Immature natural killer cell (primary cell): Measurements from ENCODE around the gene RUVBL1. TPM values are rescaled to one million over a fixed set of nuclear protein-coding genes. Genes with fewer than 3 reads are reported as not detected.
A peak's percentile ranks its signal among the peaks of the same experiment; 100 is the strongest.
"Not testable (repeated sequence)": the region's sequence is repeated elsewhere in the genome, so short reads cannot be mapped to it uniquely, and the experiment has no call there.

ENCODE experiments used
- DNase-seq, 3 donors: peaks; one replicate each; pipeline ENCODE4 v3.0.0; 2022; ENCODE audit warnings: mixed read lengths in 1 of 3
- H3K27ac Mint-ChIP-seq, 6 donors: one replicate each; pipeline ENCODE4 v1.8.0; 2020; ENCODE audit warnings: mixed read lengths in 6 of 6, mild to moderate bottlenecking in 5 of 6, inconsistent platforms in 4 of 6, moderate library complexity in 3 of 6
- H3K27me3 Mint-ChIP-seq, 3 donors: one replicate each; pipeline ENCODE4 v1.8.0; 2020 to 2021; ENCODE audit warnings: low read depth in 3 of 3, mild to moderate bottlenecking in 3 of 3, mixed read lengths in 3 of 3, moderate library complexity in 3 of 3, inconsistent platforms in 1 of 3
- H3K36me3 Mint-ChIP-seq, 3 donors: one replicate each; pipeline ENCODE4 v1.8.0; 2020; ENCODE audit warnings: mixed read lengths in 3 of 3, inconsistent platforms in 2 of 3, mild to moderate bottlenecking in 2 of 3
- H3K4me1 Mint-ChIP-seq, 2 donors: one replicate each; pipeline ENCODE4 v1.8.0; 2020; ENCODE audit warnings: inconsistent platforms in 2 of 2, mild to moderate bottlenecking in 2 of 2, mixed read lengths in 2 of 2, moderate library complexity in 1 of 2
- H3K4me3 Mint-ChIP-seq, 5 donors: one replicate each; pipeline ENCODE4 v1.8.0; 2020; ENCODE audit warnings: mild to moderate bottlenecking in 5 of 5, mixed read lengths in 5 of 5, inconsistent platforms in 3 of 5, moderate library complexity in 3 of 5
- H3K9me3 Mint-ChIP-seq, 6 donors: one replicate each; pipeline ENCODE4 v1.8.0; 2020; ENCODE audit warnings: mild to moderate bottlenecking in 6 of 6, mixed read lengths in 6 of 6, inconsistent platforms in 4 of 6, moderate library complexity in 3 of 6
- polyA plus RNA-seq, 3 donors: library from polyadenylated mRNA; unstranded; fragments of 300-500 nt; fragmentation: Illumina TruSeq; gene quantifications; one replicate each; pipeline ENCODE4 v1.2.3, GENCODE V29; 2021

Gene RUVBL1
- 10 to 100 TPM; 34.8 to 45.3 (median 44.3) TPM for polyA plus RNA-seq

DNA sequence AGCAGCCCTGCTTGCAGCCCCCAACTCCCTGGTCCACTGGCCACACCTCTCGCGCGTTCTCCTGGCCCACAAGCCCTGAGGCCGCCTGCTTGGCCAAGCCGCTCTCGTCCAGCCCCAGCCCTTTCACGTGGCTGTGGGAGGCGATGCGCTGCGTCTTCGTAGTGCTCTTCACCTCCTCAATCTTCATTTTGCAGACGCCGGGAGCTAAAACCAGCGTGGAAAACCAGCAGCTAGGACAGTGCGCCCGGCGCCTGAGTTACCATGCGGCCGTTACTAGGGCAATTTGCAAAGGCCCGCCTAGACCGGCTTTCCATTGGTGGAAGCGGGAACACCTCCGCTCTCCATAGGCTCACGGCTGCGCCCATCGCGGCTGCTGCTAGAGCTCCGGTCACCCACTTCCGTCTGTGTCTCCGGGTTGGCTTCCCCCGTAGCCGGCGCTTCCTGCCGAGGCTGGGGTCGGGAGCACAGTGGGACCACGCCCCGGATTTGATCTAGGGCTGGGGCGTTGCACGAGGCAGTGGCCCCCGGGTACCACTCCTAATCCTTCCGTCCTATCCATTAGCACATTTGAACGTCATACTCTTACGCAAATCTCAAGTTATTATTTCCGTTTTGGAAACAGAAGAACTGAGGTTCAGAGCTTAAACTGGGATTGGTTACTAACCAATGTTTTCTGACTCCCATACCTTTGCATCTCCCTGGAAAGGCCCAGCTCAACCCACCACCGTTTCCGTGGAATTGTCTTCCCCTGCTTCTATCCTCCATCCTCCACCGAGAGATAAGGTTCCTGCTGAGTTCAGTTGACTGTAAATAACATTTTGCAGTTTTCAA, at the start of gene RUVBL1:
Gene RUVBL1 (minus strand): TSS at position 275 of the 831 bp plus-strand sequence. CDS start 88 bp downstream, at position 187.
- H3K27me3 Mint-ChIP-seq = peaks cover 3 to 8% (median 8%) of the 10 kb centered on the region in 3 donors
- peaks cover 1 to 6% (median 3%) of the 10 kb centered on the region in 3 donors for H3K36me3 Mint-ChIP-seq
- peak; percentile 96 to 97 (median 97) for DNase-seq
- no peaks in the 10 kb centered on the region for H3K9me3 Mint-ChIP-seq
- peak within 1 kb of the TSS; percentile 86 to 99 (median 94) for H3K27ac Mint-ChIP-seq
- H3K4me1 Mint-ChIP-seq = peaks cover 21 to 32% of the 10 kb centered on the region in 2 donors
- peak within 1 kb of the TSS; percentile 93 to 100 (median 96) for H3K4me3 Mint-ChIP-seq

- Mint-ChIP-seq H3K4me1 (peaks cover 24 to 38% of the 10 kb centered on the region in 2 donors), H3K9me3 (no peaks in the 10 kb centered on the region), H3K27ac (no peak overlapping the region), H3K27me3 (peaks cover 0 to 2% (median 0%) of the 10 kb centered on the region in 3 donors), H3K36me3 (no peaks in the 10 kb centered on the region), H3K4me3 (no peak overlapping the region)
- no peak for DNase-seq
These were observed 49.6 kb upstream of the RUVBL1 start for GRCh38 chr3:128173200-128173599.

DNA sequence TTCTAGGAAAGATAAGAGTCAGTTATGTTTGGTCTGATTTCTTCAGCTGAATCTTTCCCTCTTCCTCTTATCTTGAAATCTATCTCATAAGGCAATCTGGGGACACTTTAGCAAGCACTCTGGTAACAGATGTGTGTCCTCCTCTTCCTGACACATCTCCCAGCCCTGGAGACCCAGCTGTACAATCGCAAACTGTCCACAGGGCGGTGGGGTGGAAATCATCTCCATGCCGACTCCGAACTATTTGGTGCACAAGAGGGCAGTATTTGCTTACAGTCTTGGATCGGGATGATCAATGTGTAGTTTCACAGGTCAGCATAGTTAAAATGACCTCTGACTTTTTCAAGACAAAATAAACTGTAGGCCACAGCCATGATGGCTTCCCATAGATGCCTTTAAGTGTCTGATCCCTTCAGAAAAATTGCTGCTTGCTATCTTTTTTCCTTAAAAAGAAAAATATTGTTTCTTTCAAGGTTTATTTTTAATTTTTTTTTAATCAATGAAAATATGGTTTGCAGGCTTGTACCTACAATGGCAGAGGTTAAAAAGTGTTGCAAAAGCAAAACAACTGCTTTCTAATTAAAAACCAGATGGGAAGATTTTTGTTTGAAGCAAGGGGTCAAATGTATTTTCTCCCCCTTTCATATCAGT, 47.4 kb upstream of the RUVBL1 start:
- H3K4me3 Mint-ChIP-seq = no peak overlapping the region
- H3K27me3 Mint-ChIP-seq = peaks cover 0 to 2% (median 2%) of the 10 kb centered on the region in 3 donors
- DNase-seq = no peak
- peaks cover 0 to 4% (median 0%) of the 10 kb centered on the region in 3 donors for H3K36me3 Mint-ChIP-seq
- H3K27ac Mint-ChIP-seq = no peak overlapping the region
- H3K9me3 Mint-ChIP-seq = no peaks in the 10 kb centered on the region
- H3K4me1 Mint-ChIP-seq = peaks cover 20 to 36% of the 10 kb centered on the region in 2 donors

DNA sequence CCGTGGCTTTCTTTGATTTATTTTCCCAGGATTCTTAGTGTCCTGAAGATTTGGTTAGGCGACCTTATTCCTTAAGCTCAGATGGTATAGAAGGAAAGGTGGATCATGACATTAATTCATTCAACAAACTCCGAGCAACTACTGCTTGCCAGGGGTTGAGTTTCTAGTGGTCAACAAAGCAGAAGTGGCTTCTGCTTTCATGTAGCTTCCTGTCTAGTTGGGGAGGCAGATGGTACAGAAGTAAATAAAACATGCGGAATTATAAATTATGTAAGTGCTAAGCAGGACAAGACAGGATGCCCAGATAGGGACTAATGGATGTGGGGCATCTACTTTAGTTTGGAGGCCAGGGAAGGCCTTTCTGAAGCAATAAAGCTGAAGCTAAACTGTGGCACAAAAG, 45.2 kb upstream of the RUVBL1 start:
- Mint-ChIP-seq H3K9me3 (no peaks in the 10 kb centered on the region), H3K4me1 (peaks cover 19 to 24% of the 10 kb centered on the region in 2 donors), H3K36me3 (peaks cover 0 to 4% (median 0%) of the 10 kb centered on the region in 3 donors), H3K4me3 (no peak overlapping the region), H3K27ac (no peak overlapping the region), H3K27me3 (peaks cover 0 to 2% (median 0%) of the 10 kb centered on the region in 3 donors)
- no peak for DNase-seq

DNA sequence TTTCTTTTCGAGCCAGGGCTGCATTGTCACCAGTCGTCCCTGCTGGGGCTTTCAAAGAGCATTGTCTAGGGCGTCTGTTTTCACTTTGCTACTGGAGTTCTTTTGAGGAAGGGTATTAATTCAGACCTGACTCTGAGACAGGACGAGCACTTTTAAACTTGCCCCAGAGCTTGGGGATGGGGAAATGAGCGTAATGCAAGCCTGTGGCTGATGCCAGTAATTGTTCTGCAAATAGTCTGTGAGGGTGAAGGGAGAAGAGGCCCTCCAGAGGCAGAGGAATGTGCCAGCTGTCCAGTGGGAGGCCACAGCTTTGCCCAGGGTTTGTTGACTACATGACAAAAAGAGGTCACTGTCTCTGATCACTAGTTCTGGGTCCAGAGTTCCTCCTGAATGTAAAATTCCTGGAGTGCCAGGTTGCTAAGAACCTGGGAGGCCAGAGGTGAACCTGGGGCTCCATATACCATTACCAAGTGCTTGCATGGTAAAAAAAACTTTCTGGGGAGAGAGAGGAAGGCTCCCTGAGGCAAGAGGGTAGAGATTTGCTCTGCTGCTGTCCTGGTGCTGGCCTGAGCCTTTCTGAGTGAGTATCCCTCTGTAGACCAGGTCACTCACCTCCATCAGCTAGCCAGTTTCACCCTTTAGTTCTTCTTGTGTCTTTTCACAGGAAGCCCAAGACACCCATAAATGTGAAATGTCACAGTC, 44.5 kb upstream of the RUVBL1 start:
- no peak overlapping the region for H3K27ac Mint-ChIP-seq
- DNase-seq = no peak
- no peak overlapping the region for H3K4me3 Mint-ChIP-seq
- H3K27me3 Mint-ChIP-seq = peaks cover 0 to 2% (median 0%) of the 10 kb centered on the region in 3 donors
- H3K4me1 Mint-ChIP-seq = peaks cover 25 to 31% of the 10 kb centered on the region in 2 donors
- H3K36me3 Mint-ChIP-seq = peaks cover 0 to 4% (median 0%) of the 10 kb centered on the region in 3 donors
- no peaks in the 10 kb centered on the region for H3K9me3 Mint-ChIP-seq

GRCh38 chr3:128167646-128167972, 44.0 kb upstream of the RUVBL1 start:
- DNase-seq = no peak
- peaks cover 27 to 36% of the 10 kb centered on the region in 2 donors for H3K4me1 Mint-ChIP-seq
- no peak overlapping the region for H3K27ac Mint-ChIP-seq
- no peak overlapping the region for H3K4me3 Mint-ChIP-seq
- peaks cover 0 to 4% (median 0%) of the 10 kb centered on the region in 3 donors for H3K36me3 Mint-ChIP-seq
- H3K9me3 Mint-ChIP-seq = no peaks in the 10 kb centered on the region
- peaks cover 0 to 2% (median 0%) of the 10 kb centered on the region in 3 donors for H3K27me3 Mint-ChIP-seq

DNA sequence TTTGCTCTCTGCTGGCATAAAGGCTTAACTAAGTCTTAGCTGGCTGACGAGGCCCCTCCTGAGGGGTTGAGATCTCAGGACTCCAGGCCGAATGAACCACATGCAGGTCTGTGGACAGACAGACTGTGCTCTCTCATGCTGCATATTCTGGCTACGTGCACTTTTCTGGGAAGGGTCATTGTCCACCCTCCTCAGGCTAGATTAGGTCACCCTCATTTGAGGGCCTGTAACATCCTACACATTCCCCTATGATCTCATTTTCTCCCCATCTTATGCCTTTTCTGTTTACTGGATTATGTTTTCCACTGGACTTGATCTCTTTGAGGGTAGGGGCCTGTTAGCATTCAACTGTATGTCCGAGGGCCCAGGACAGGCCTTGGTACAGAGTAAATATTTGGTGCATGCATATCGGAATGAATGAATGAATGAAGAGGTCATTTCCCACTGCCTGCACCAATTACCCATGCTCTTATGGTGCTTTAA, 43.4 kb upstream of the RUVBL1 start:
- Mint-ChIP-seq H3K27ac (no peak overlapping the region), H3K4me3 (no peak overlapping the region), H3K4me1 (peaks cover 27 to 41% of the 10 kb centered on the region in 2 donors), H3K9me3 (no peaks in the 10 kb centered on the region), H3K36me3 (peaks cover 0 to 8% (median 3%) of the 10 kb centered on the region in 3 donors), H3K27me3 (peaks cover 0 to 2% (median 0%) of the 10 kb centered on the region in 3 donors)
- no peak for DNase-seq

DNA sequence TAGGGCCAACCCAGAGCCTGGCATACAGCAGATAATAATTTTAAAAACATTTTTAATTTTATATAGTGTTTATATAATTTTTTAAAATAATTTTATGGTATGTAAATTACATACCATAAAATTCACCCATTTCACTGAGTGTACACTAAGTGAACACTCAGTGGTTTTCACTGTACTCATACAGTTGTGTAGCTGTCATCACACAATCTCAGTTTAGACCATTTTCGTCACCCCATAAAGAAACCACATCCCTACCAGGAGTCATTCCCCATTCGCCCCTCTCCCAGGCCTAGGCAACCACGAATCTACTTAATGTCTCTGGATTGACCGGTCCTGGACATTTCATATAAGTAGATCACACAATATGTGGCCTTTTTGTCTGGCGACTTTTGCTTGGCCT, 39.8 kb upstream of the RUVBL1 start:
- H3K27ac Mint-ChIP-seq = no peak overlapping the region

DNA sequence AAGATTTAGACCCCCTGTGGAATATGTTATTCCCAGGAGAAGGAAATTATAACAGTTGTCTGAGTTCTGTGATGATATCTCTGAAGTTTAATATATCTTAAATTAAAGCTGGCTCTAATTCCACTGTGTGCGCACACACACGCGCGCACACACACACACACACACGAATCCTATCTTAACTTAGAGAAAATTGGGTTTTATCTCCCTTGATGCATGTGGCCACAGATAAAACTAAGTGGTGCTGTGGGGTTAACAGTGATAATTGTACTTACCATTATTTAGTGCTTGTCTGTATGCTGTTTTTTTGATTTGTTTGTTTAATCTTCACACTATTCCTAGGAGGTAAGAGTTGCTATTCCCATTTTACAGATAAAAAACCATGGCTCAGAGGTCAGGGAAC, 37.0 kb upstream of the RUVBL1 start:
- H3K27ac Mint-ChIP-seq = no peak overlapping the region
- H3K36me3 Mint-ChIP-seq = peaks cover 13 to 28% (median 26%) of the 10 kb centered on the region in 3 donors
- no peaks in the 10 kb centered on the region for H3K27me3 Mint-ChIP-seq
- no peak overlapping the region for H3K4me3 Mint-ChIP-seq
- peaks cover 20 to 22% of the 10 kb centered on the region in 2 donors for H3K4me1 Mint-ChIP-seq
- DNase-seq = no peak
- H3K9me3 Mint-ChIP-seq = no peaks in the 10 kb centered on the region

More for the DNA sequence above, 39.8 kb upstream of the RUVBL1 start:
- no peak for DNase-seq
- H3K4me1 Mint-ChIP-seq = peaks cover 23 to 35% of the 10 kb centered on the region in 2 donors
- peaks cover 0 to 2% (median 0%) of the 10 kb centered on the region in 3 donors for H3K27me3 Mint-ChIP-seq
- H3K36me3 Mint-ChIP-seq = peaks cover 7 to 17% (median 16%) of the 10 kb centered on the region in 3 donors
- H3K9me3 Mint-ChIP-seq = no peaks in the 10 kb centered on the region
- no peak overlapping the region for H3K4me3 Mint-ChIP-seq

DNA sequence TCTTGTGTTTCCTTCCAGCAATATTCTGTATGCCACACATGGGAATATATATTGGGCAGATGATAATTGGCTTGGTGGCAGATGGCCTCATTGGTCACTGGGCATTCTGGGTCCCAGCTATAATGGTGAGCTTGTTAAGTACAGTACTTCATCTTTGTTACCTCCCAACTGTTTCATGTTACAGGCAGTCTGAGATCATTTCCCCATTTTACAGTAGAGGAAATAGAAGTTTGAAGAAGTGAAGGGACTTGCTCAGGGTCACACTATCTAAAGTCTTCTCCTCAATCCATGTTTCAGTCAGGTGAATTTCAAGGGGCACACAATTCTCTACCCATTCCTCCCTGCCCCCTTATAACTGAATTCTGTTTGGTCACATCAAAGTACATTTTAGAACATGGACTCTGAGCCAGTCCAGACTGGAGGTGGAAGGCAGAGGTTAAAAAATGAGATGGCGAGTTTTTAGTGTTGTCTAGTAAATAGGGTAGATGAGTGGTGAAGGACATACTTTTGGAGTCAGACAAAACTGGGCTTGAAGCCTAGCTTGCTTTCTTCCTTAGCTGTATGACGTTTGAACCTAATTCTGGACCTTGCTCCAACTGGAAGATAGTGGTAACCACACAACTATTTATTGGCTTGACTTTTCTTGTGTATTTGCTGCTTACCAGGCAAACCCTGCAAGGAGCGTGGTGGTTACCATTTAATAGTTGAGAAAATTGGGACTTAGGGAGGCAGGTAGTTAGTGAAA, 32.2 kb upstream of the RUVBL1 start:
- no peak overlapping the region for H3K4me3 Mint-ChIP-seq
- H3K9me3 Mint-ChIP-seq = no peaks in the 10 kb centered on the region
- H3K27ac Mint-ChIP-seq = no peak overlapping the region
- peaks cover 3 to 5% (median 4%) of the 10 kb centered on the region in 3 donors for H3K27me3 Mint-ChIP-seq
- peaks cover 24 to 25% of the 10 kb centered on the region in 2 donors for H3K4me1 Mint-ChIP-seq
- H3K36me3 Mint-ChIP-seq = peaks cover 13 to 24% (median 22%) of the 10 kb centered on the region in 3 donors
- no peak for DNase-seq

DNA sequence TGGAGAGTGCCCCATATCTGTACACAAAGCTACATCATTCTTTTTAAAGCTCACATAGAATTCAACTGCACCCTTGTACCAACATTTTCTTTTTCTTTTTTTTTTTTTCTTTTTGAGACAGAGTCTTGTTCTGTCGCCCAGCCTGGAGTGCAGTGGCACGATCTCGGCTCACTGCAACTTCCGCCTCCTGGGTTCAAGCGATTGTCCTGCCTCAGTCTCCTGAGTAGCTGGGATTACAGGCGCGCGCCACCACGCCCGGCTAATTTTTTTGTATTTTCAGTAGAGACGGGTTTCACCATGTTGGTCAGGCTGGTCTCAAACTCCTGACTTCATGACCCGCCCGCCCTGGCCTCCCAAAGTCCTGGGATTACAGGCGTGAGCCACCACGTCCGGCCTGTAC, 30.7 kb upstream of the RUVBL1 start:
- Mint-ChIP-seq H3K4me1 (peaks cover 24 to 25% of the 10 kb centered on the region in 2 donors), H3K4me3 (peak overlapping the region; percentile 80 to 96 (median 91)), H3K36me3 (peaks cover 8 to 19% (median 16%) of the 10 kb centered on the region in 3 donors), H3K27ac (peak overlapping the region; percentile 20 to 88 (median 85))
- DNase-seq, H3K9me3 Mint-ChIP-seq, H3K27me3 Mint-ChIP-seq: not testable (repeated sequence)

DNA sequence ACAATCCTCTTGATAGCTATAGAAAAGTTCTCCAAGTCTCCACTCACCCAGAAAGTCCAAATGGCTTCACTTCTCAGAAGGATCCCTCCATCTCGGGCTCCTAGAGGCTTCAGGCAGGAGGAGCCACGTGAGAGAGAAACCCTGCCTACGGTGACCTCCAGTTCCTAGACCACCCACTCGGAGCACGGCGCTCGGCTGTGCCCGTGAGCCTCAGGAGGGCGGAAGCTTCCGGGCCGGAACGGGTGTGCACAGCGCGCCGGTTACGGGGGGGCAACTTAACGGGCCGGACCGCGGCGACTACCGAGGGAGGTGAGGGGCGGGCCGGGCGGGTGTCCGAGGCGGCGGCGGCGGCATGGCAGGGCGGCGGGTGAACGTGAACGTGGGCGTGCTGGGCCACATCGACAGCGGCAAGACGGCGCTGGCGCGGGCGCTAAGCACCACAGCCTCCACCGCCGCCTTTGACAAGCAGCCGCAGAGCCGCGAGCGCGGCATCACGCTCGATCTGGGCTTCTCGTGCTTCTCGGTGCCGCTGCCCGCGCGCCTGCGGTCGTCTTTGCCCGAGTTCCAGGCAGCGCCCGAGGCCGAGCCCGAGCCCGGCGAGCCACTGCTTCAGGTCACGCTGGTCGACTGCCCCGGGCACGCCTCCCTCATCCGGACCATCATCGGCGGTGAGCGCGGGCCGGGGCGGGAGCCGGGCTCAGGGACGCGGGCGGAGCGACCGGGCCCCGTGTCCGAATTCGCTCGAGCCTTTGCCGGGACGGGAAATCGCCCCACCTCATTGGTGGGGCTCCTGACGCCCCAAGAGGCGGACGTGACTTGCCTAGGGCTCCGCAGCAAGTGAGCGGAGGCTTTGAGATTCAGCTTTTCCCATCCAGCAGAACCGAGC, 29.8 kb upstream of the RUVBL1 start, which contains the start of gene EEFSEC:
Gene EEFSEC (plus strand): TSS at position 326 of the 886 bp plus-strand sequence. CDS start 27 bp downstream, at position 353.
- H3K27ac Mint-ChIP-seq = peak within 1 kb of the TSS; percentile 83 to 96 (median 88)
- peaks cover 24 to 25% of the 10 kb centered on the region in 2 donors for H3K4me1 Mint-ChIP-seq
- peak; percentile 82 to 86 (median 85) for DNase-seq
- H3K9me3 Mint-ChIP-seq = no peaks in the 10 kb centered on the region
- H3K4me3 Mint-ChIP-seq = peak within 1 kb of the TSS; percentile 80 to 96 (median 91)
- peaks cover 5 to 15% (median 10%) of the 10 kb centered on the region in 3 donors for H3K36me3 Mint-ChIP-seq
- H3K27me3 Mint-ChIP-seq = peaks cover 3 to 5% (median 4%) of the 10 kb centered on the region in 3 donors
